D721Med (cell line): ENCODE data around the gene ARHGEF7.

Source experiments
- DNase-seq: peaks from one replicate; pipeline ENCODE4 v3.0.0; 2011; ENCODE audit warnings: low spot score; ENCODE audit not compliant: insufficient read length
- FAIRE-seq: peaks from 2 replicates; lab custom pipeline; 2011; peaks lifted over from hg19 to GRCh38; lab: Jason Lieb, UNC
- CTCF ChIP-seq: IDR thresholded peaks from 2 replicates; pipeline ENCODE4 v1.5.1; 2012; ENCODE audit warnings: mild to moderate bottlenecking, control low read depth; ENCODE audit not compliant: insufficient read depth; ENCODE audit errors: missing control alignments

ARHGEF7 gene

GRCh38 chr13:111304041-111304544, 189.0 kb downstream of the ARHGEF7 start:
- FAIRE-seq (no peak), DNase-seq (no peak)
- TF ChIP-seq CTCF = no peak

GRCh38 chr13:111304603-111305289, 189.6 kb downstream of the ARHGEF7 start:
- no peak for TF ChIP-seq CTCF
- FAIRE-seq (no peak), DNase-seq (no peak)

- DNase-seq (no peak), FAIRE-seq (no peak)
These were observed 198.0 kb downstream of the ARHGEF7 start for GRCh38 chr13:111312944-111313590.

GRCh38 chr13:111313911-111314425, 198.9 kb downstream of the ARHGEF7 start:
- no peak for DNase-seq
- no peak for FAIRE-seq
- TF ChIP-seq CTCF = no peak

More at GRCh38 chr13:111312944-111313590, 198.0 kb downstream of the ARHGEF7 start:
- no peak for TF ChIP-seq CTCF

DNA sequence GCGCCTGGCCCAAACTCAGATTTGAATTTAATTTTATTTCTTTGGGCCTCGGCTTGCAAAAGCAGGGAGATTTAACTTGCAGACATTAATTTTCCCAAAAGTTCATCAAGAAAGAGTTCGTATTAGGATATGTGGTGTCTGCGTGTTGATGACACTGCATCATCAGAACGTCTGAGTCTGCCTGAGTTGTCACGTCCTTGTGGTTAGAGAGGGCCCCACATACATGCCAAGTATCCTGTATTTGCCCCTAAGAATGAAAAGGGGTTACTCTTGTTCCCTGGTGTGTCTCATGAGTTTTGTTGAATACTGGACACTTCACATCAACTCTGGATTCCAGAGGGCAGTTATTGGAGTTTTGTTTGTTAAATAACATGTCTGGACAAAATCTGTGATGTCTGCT, 199.7 kb downstream of the ARHGEF7 start:
- FAIRE-seq (no peak), DNase-seq (no peak)
- no peak for TF ChIP-seq CTCF

- DNase-seq = no peak
- FAIRE-seq = no peak
- no peak for TF ChIP-seq CTCF
These were observed 200.4 kb downstream of the ARHGEF7 start for GRCh38 chr13:111315347-111315995.
